AG09309 (cell line): Measurements from ENCODE around the gene DENND5A.

Source experiments
- DNase-seq: peaks from one replicate; pipeline ENCODE4 v3.0.0-alpha.2; 2010; ENCODE audit warnings: low read depth
- H3K4me3 ChIP-seq: 2 replicates; pipeline ENCODE4 v1.5.1; 2011; ENCODE audit warnings: mild to moderate bottlenecking, low read depth, low read length, moderate library complexity; ENCODE audit not compliant: control insufficient read depth
- TF ChIP-seq, protein P1 (sequence below): IDR thresholded peaks from 2 replicates; pipeline ENCODE4 v1.5.1; 2011; ENCODE audit warnings: mild to moderate bottlenecking, low read depth, low read length, inconsistent platforms; ENCODE audit not compliant: insufficient read depth, control insufficient read depth; ENCODE audit errors: missing control alignments

DENND5A gene

DNA sequence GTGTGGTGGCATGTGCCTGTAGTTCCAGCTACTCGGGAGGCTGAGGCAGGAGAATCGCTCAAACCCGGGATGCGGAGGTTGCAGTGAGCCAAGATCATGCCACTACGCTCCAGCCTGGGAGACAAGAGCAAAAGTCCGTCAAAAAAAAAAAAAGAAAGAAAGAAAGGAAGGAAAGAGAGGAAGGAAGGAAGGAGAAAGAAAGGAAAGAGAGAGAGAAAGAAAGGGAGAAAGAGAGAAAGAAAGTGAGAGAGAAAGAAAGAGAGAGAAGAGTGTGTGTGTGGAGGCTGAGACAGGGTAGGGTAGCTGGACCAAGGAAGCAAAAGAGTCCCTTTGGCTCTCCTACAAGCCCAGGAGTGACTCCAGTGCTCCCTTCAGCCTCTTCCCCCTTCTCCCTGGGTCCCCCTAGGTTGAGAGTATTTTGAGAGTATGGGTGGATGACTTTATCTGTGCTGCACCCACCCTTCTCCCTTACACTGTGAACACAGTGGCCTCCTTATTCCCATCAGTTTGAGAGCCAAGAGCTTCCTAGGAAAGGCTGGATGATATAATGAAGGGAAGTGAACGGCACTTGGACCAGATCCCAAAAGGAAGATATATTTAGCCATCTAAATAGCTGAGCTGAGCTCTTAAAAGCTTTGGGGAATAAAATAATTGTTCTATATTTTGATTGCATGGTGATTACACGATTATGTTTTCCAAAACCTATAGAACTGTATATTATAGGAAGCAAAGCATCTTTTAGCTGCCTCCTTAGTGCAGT is 9.5 kb upstream of the DENND5A start:
- TF ChIP-seq, protein P1, sequence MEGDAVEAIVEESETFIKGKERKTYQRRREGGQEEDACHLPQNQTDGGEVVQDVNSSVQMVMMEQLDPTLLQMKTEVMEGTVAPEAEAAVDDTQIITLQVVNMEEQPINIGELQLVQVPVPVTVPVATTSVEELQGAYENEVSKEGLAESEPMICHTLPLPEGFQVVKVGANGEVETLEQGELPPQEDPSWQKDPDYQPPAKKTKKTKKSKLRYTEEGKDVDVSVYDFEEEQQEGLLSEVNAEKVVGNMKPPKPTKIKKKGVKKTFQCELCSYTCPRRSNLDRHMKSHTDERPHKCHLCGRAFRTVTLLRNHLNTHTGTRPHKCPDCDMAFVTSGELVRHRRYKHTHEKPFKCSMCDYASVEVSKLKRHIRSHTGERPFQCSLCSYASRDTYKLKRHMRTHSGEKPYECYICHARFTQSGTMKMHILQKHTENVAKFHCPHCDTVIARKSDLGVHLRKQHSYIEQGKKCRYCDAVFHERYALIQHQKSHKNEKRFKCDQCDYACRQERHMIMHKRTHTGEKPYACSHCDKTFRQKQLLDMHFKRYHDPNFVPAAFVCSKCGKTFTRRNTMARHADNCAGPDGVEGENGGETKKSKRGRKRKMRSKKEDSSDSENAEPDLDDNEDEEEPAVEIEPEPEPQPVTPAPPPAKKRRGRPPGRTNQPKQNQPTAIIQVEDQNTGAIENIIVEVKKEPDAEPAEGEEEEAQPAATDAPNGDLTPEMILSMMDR, result no peak
- no peak for DNase-seq
- H3K4me3 ChIP-seq, result no peak overlapping the region

DNA sequence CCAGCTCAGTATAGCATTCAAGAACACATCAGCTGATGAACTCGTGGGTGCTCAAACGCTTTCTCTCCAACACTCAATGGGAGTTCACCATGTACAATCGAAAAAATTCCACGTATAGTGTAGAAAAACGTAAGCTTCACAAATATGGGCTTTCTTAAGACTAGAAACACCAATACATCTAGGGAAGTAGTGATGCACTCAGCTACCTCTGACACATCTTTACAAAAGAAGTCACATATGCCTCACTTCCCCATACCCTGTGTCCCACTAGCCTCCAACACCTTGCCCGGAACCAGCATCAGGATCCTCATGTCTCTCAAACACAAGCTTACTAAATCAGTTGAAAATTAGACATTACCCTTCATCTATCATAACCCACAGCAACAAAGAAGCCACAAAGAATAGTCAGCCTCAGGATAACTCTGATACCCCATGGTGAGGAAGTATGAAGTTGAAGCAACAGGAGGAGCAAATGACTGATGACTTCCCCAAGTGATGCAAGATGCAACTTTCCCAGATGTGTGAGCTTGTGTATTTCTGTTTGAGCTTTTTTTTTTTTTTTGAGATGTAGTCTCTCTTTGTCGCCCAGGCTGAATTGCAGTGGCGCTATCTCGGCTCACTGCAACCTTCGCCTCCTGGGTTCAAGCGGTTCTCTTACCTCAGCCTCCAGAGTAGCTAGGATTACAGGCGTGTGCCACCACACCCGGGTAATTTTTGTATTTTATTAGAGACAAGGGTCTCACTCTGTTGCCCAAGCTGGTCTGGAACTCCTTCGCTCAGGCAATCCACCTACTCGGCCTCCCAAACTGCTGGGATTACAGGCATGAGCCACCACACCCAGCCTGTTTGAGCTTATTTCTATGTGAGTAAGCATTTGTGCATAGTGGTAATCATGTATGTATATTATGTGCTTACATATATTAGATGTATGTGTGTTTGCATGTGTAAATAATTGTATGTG is 8.5 kb upstream of the DENND5A start:
- DNase-seq, result peak; percentile 33
- no peak overlapping the region for H3K4me3 ChIP-seq
- TF ChIP-seq, protein P1, result no peak

DNA sequence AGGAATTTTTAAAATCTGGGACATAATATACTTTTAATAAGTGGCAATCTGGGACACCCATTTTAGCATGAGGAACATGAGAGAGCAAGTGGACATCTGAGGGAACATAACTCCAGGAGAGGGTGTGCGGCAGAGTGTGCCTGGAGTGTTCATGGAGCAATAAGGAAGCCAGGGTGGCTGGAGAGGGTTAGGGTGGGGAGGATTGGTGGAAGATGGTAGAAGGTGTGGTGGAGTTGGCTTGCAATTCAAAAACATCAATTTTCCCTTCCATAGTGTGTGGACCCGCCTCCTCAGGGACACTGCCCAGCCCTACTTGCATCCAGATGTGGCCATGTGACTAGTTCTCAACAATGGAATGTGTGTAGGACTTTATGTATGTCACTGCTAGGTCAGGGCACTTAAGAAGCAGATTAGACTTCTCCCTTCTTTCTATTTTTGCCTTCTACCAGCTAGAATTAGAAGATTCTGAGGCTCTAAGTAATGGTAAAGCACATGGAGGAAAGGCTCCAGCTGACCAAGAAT is 4.4 kb upstream of the DENND5A start:
- no peak overlapping the region for H3K4me3 ChIP-seq
- DNase-seq, result no peak
- TF ChIP-seq, protein P1, result no peak

DNA sequence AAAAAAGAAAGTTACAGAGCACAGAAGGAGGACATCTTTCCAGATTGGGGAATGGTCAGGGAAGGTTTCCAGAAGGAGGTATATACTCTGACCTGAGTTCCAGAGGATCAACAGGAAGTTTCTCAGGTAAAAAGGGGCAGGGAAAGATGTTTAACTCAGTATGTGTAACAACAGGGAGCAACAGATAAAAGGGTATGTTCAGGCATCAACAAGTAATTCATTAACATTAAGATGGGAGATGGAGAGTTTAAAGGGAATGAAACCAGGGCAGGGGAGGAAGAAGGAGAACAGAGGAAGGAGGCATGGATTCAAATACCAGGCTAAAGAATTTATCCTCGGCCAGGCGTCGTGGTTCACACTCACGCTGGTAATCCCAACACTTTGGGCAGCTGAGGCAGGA is 2.5 kb upstream of the DENND5A start:
- TF ChIP-seq, protein P1, result no peak
- no peak for DNase-seq
- no peak overlapping the region for H3K4me3 ChIP-seq

DNA sequence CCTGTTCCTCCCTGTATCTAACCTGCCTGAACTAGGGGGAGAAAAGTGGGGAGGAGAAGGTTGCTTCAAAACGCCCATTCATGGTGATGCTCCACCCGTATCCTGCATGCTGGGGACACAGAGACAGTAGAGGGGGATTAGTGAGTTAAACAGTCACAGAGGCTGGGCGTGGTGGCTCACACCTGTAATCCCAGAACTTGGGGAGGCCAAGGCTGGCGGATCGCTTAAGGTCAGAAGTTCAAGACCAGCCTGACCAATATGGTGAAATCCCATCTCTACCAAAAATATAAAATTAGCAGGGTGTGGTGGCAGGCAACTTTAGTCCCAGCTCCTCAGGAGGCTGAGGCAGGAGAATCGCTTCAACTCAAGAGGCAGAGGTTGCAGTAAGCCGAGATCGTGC is 1.8 kb upstream of the DENND5A start:
- no peak for DNase-seq
- H3K4me3 ChIP-seq, result no peak overlapping the region
- TF ChIP-seq, protein P1, result no peak

DNA sequence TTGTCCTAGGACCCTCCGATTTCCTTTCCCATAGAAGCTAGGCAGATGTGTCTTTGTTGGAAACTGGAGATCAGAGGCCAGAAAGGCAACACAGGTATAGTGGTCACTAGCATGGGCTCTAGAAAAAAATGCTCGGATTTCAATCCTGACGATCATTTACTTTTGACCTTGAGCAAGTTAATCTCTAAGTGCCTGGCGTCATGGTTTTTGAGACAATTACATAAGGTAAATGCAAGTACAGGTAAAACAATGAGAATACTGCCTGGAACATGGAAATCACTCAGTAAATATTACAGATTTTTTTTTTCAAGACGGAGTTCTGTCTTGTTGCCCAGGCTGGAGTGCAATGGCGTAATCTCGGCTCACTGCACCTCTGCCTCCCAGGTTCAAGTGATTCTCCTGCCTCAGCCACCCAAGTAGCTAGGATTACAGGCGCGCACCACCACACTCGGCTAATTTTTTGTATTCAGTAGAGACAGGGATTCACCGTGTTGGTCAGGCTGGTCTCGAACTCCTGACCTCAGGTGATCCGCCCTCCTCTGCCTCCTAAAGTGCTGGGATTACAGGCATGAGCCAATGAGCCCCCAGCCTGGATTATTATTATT is 1.1 kb upstream of the DENND5A start:
- TF ChIP-seq, protein P1, result no peak
- no peak for DNase-seq
- H3K4me3 ChIP-seq, result no peak overlapping the region
